GM12878 (cell line): ENCODE measurements around the gene CNGB1. TPM values are rescaled to one million over a fixed set of nuclear protein-coding genes. Genes with fewer than 3 reads are reported as not detected.

Experiments used
- ATAC-seq: fragments of 200-7000 bp; cut with Tn5 transposase; 3 replicates; pipeline ENCODE4 v1.9.1; 2020; ENCODE audit warnings: mild to moderate bottlenecking, moderate library complexity
- BruUV-seq: library from RNA; stranded (reverse); fragments of 400-500 nt; replicated peaks from 2 replicates; lab custom pipeline; 2021; lab: Mats Ljungman, UMichigan
- CTCF ChIA-PET: fragments of 300-600 bp; sonication (Branson Sonifier 250); formaldehyde crosslinking; extraction: SDS; loops from one replicate; lab custom pipeline; 2021; ENCODE audit warnings: inconsistent platforms; lab: Yijun Ruan, JAX
- POLR2A ChIA-PET: fragments of 350-600 bp; formaldehyde crosslinking; extraction: SDS; loops from one replicate; lab custom pipeline; 2021; ENCODE audit warnings: inconsistent platforms; lab: Charles Lee
- RAD21 ChIA-PET: fragments of 300-600 bp; sonication (Branson Sonifier 250); formaldehyde crosslinking; loops from one replicate; lab custom pipeline; 2023; ENCODE audit warnings: antibody characterized with exemption; ENCODE audit not compliant: unreplicated experiment; lab: Charles Lee
- SMC1A ChIA-PET: fragments of 300-600 bp; sonication (Branson Sonifier 250); formaldehyde crosslinking; loops from one replicate; lab custom pipeline; 2023; ENCODE audit not compliant: unreplicated experiment, uncharacterized antibody; lab: Charles Lee
- DNase-seq: peaks from one replicate; pipeline ENCODE4 v3.0.0-alpha.2; 2011; ENCODE audit warnings: low read depth, low spot score
- FAIRE-seq: peaks from 3 replicates; lab custom pipeline; 2011; peaks lifted over from hg19 to GRCh38; lab: Jason Lieb, UNC
- H2AFZ ChIP-seq: 2 replicates; pipeline ENCODE4 v1.6.0; 2011; ENCODE audit warnings: low read depth, low read length, control low read depth; ENCODE audit not compliant: control insufficient read depth
- H3K27ac ChIP-seq: 2 replicates; pipeline ENCODE4 v1.5.1; 2011; ENCODE audit warnings: control low read depth; ENCODE audit not compliant: control insufficient read depth, insufficient read depth
- H3K27me3 ChIP-seq, 2 experiments: replicated peaks in 1 of 2; 2 replicates each; pipeline versions ENCODE4 v1.6.0 to v1.6.1; 2011; ENCODE audit warnings: low read length in 1 of 2; ENCODE audit not compliant: control insufficient read depth in 2 of 2, insufficient read depth in 2 of 2
- H3K36me3 ChIP-seq, 2 experiments: 2 replicates each; pipeline ENCODE4 v1.5.1; 2011; ENCODE audit warnings: low read length in 1 of 2; ENCODE audit not compliant: control insufficient read depth in 2 of 2, insufficient read depth in 2 of 2
- H3K4me1 ChIP-seq: 2 replicates; pipeline ENCODE4 v1.6.1; 2011; ENCODE audit warnings: mild to moderate bottlenecking, low read length, moderate library complexity, mixed read lengths; ENCODE audit not compliant: control insufficient read depth, insufficient read depth
- H3K4me2 ChIP-seq: 2 replicates; pipeline ENCODE4 v1.6.0; 2011; ENCODE audit warnings: control low read depth; ENCODE audit not compliant: control insufficient read depth, insufficient read depth
- H3K4me3 ChIP-seq: fragments of 200-600 bp; sonication (generic); 2 replicates; pipeline ENCODE4 v1.5.1; 2016
- H3K79me2 ChIP-seq: 2 replicates; pipeline ENCODE4 v1.6.0; 2011; ENCODE audit warnings: low read length; ENCODE audit not compliant: control insufficient read depth, insufficient read depth
- H3K9ac ChIP-seq: 2 replicates; pipeline ENCODE4 v1.8.0; 2011; ENCODE audit warnings: low read length, control low read depth, mixed read lengths; ENCODE audit not compliant: control insufficient read depth, insufficient read depth
- H3K9me3 ChIP-seq: replicated peaks from 3 replicates; pipeline ENCODE4 v1.5.1; 2011; ENCODE audit warnings: mild to moderate bottlenecking, low read length; ENCODE audit not compliant: control insufficient read depth, insufficient read depth
- H4K20me1 ChIP-seq: 2 replicates; pipeline ENCODE4 v1.6.0; 2011; ENCODE audit not compliant: control insufficient read depth, insufficient read depth
- ATF3 ChIP-seq: IDR thresholded peaks from 2 replicates; pipeline ENCODE4 v1.6.1; 2011; ENCODE audit warnings: low read depth, mild to moderate bottlenecking, low read length, moderate library complexity, borderline replicate concordance; ENCODE audit errors: extremely low read depth
- BACH1 ChIP-seq: fragments of 450-650 bp; IDR thresholded peaks from 2 replicates; pipeline ENCODE4 v1.6.1; 2017; ENCODE audit warnings: mild to moderate bottlenecking, borderline replicate concordance
- BCL11A ChIP-seq: IDR thresholded peaks from 2 replicates; pipeline ENCODE4 v1.6.1; 2011; ENCODE audit warnings: low read depth, low read length
- CHD1 ChIP-seq: IDR thresholded peaks from 2 replicates; pipeline ENCODE4 v1.6.1; 2012; ENCODE audit warnings: low read depth, low read length, improper control_type of control experiment
- DPF2 ChIP-seq: fragments of 450-650 bp; IDR thresholded peaks from 2 replicates; pipeline ENCODE4 v1.6.1; 2017; ENCODE audit warnings: mild to moderate bottlenecking
- ESRRA ChIP-seq: IDR thresholded peaks from 2 replicates; pipeline ENCODE4 v1.6.1; 2012; ENCODE audit warnings: mild to moderate bottlenecking, low read length, improper control_type of control experiment
- EZH2 ChIP-seq: IDR thresholded peaks from 2 replicates; pipeline ENCODE4 v1.6.1; 2012; ENCODE audit warnings: low read depth, mild to moderate bottlenecking, control low read depth, inconsistent platforms, low read length, borderline replicate concordance; ENCODE audit not compliant: control insufficient read depth
- FOXK2 ChIP-seq: fragments of 450-650 bp; IDR thresholded peaks from 2 replicates; pipeline ENCODE4 v1.6.1; 2017; ENCODE audit warnings: mild to moderate bottlenecking, moderate library complexity
- HCFC1 ChIP-seq: fragments of 150-350 bp; IDR thresholded peaks from 2 replicates; pipeline ENCODE4 v1.6.1; 2014; ENCODE audit warnings: low read length
- HDAC2 ChIP-seq: fragments of 200-600 bp; sonication (generic); IDR thresholded peaks from 2 replicates; pipeline ENCODE4 v1.6.1; 2017
- HDGF ChIP-seq: fragments of 450-650 bp; IDR thresholded peaks from 2 replicates; pipeline ENCODE4 v1.6.1; 2016; ENCODE audit warnings: antibody characterized with exemption
- IRF3 ChIP-seq: fragments of 450-650 bp; IDR thresholded peaks from 2 replicates; pipeline ENCODE4 v1.6.1; 2014; ENCODE audit warnings: mild to moderate bottlenecking
- KAT2A ChIP-seq: conservative IDR thresholded peaks from 2 replicates; pipeline ENCODE4 v1.6.1; 2011; ENCODE audit warnings: low read depth, low read length; ENCODE audit not compliant: control insufficient read depth
- PAX5 ChIP-seq: IDR thresholded peaks from 2 replicates; pipeline ENCODE4 v1.6.1; 2011; ENCODE audit warnings: low read depth, low read length, borderline replicate concordance
- POLR2AphosphoS5 ChIP-seq: IDR thresholded peaks from 2 replicates; pipeline ENCODE4 v1.6.1; 2011; ENCODE audit warnings: mild to moderate bottlenecking, low read length, inconsistent platforms
- RAD21 ChIP-seq: IDR thresholded peaks from 2 replicates; pipeline ENCODE4 v1.6.1; 2011; ENCODE audit warnings: mild to moderate bottlenecking, low read depth, low read length, moderate library complexity; ENCODE audit not compliant: insufficient read depth
- RB1 ChIP-seq: fragments of 450-650 bp; formaldehyde crosslinking; IDR thresholded peaks from 2 replicates; pipeline ENCODE4 v1.6.1; 2017; ENCODE audit warnings: mild to moderate bottlenecking, borderline replicate concordance
- SIX5 ChIP-seq: IDR thresholded peaks from 2 replicates; pipeline ENCODE4 v1.6.1; 2011; ENCODE audit warnings: mild to moderate bottlenecking, low read depth, low read length, moderate library complexity; ENCODE audit not compliant: severe bottlenecking
- ZNF24 ChIP-seq: fragments of 450-650 bp; IDR thresholded peaks from 2 replicates; pipeline ENCODE4 v1.6.1; 2017; ENCODE audit warnings: antibody characterized with exemption, mild to moderate bottlenecking
- WGBS: methylation state at CpG from one replicate; pipeline ENCODE4 v1.1.6; 2016; ENCODE audit warnings: low lambda C conversion rate; ENCODE audit not compliant: insufficient replicate concordance, insufficient coverage; ENCODE audit errors: missing lambda C conversion rate; 5-methylcytosine and 5-hydroxymethylcytosine counted together
- in situ Hi-C: fragments of 300-500 bp; cut with MboI; formaldehyde crosslinking; loops from 9 replicates; pipeline ENCODE4 v1.14.3; 2018; ENCODE audit warnings: mixed read lengths
- intact Hi-C: fragments of 100-400 bp; cut with micrococcal nuclease; formaldehyde crosslinking; loops from one replicate; pipeline ENCODE4 v1.14.2; 2022; ENCODE audit not compliant: unreplicated experiment
- polyA plus RNA-seq, 11 experiments: library from polyadenylated mRNA; depleted of rRNA in 4 of 11; unstranded in 6 of 11; stranded (reverse) in 5 of 11; fragments of >200 nt; fragmentation: Nextera tagmentation in 4 of 11; fragmentation: Illumina TruSeq in 1 of 11; extraction: Ambion mirVana in 4 of 11; extraction: Trizol in 1 of 11; gene quantifications; 1 replicate in 1 of 11; 2 replicates in 10 of 11; pipeline versions ENCODE4 v1.2.1 to v1.2.3, GENCODE V29; 2011 to 2016; ENCODE audit warnings: inconsistent platforms in 2 of 11, missing spikeins in 2 of 11, low read depth in 1 of 11
- total RNA-seq, 4 experiments: library from RNA; depleted of rRNA in 3 of 4; stranded (reverse); fragments of >200 nt in 3 of 4; fragmentation: Illumina TruSeq in 1 of 4; extraction: Trizol in 1 of 4; gene quantifications; 2 replicates each; pipeline versions ENCODE4 v1.2.1 to v1.2.3, GENCODE V29; 2013 to 2021

CNGB1 gene
- total and polyA plus RNA-seq, 10 of the 15 experiments (the other 5 are each of a cell fraction or from before 2014, with no cell fraction given), result 0.03 TPM; not detected in 9

DNA sequence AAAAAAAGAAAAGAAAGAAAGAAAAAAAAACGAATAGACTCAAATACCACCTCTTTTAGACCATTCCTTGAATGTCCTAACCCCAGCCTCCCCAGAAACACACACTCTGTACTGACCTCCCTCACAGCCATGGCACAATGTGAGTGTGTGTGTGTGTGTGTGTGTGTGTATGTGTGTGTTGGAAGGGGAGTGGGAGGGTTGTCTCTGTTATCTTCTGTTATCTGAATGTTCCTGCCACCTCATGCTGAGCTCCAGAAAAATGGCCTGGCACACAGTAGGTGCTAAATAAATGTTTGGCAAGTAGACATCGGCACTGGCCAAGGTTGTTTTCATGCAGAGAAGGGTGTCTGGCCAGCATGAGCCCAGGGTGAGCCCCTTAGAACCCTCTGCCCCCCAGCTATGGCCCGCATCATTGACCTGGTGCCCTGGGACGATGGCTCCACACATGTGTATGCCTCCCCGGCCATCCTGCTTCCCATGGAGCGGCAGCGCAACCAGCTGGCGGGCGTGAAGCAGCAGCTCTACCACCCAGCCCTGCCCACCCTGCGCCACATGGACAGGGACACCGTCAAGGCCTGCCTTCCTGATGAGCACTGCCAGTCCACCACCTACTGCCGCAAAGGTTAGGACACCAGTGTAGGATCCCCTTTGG lies 6.6 kb upstream of the CNGB1 start:
- CTCF ChIA-PET, result interaction anchor here (0.6 kb wide), 1 partner anchor 78 kb away, joined by 3 read pairs; no protein-coding TSS in a partner anchor
- in situ Hi-C loops, result no loop called here

DNA sequence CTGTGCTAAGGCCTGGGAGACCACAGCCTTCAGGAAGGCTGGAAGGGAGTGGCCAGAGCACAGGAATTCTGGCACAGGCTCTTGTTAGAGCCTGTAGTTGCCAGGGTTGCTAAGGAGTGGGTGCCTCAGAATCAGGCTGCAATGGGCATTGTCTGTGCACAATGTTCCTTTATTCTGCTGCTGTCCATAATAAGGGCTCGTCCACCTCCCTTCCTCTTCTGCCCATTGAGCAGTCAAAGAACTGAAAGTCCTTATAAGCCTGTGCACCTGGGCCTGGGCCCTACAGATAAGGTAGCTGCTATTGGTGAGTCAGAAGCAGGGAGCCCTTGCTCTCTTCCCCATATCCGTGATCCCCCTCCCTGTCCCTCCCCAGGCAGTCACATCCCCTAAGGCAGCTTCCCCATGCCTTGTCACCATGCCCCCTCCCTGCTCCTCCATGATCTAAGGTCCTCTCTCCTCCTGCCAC lies 5.4 kb upstream of the CNGB1 start:
- no peak overlapping the region for H3K9ac ChIP-seq

More for the DNA sequence above, 6.6 kb upstream of the CNGB1 start:
- no peaks in the 10 kb centered on the region for H4K20me1 ChIP-seq
- H3K27me3 ChIP-seq, result no peaks in the 10 kb centered on the region; a peak in 1 of 4 replicates
- ATAC-seq (no peak), DNase-seq (no peak), FAIRE-seq (no peak)
- RAD21 ChIA-PET, result no interaction called here
- no peak overlapping the region for H3K4me3 ChIP-seq
- no peak overlapping the region for H3K27ac ChIP-seq
- no peak overlapping the region for H3K4me2 ChIP-seq
- H3K9ac ChIP-seq, result no peak overlapping the region
- H3K4me1 ChIP-seq, result no peaks in the 10 kb centered on the region
- H3K36me3 ChIP-seq, result no peaks in the 10 kb centered on the region
- no peaks in the 10 kb centered on the region for H3K9me3 ChIP-seq
- POLR2A ChIA-PET, result no interaction called here
- 56% methylated on average over 12 of the region's 12 CpGs for WGBS
- SMC1A ChIA-PET, result no interaction called here
- intact Hi-C loops, result no loop called here
- no peaks in the 10 kb centered on the region for H3K79me2 ChIP-seq
- H2AFZ ChIP-seq, result no peak overlapping the region
- TF ChIP-seq EZH2 (no peak), RAD21 (0 out of 2 replicates have a peak, but pooled peaks have one; percentile 6)
- BruUV-seq, result no TSS peak

More for the DNA sequence above, 5.4 kb upstream of the CNGB1 start:
- ATAC-seq (no peak; the same call in 2 of the 3 replicates), DNase-seq (no peak)
- intact Hi-C loops, result no loop called here
- Histone ChIP-seq H3K27me3 (peaks cover 0 to 3% of the 10 kb centered on the region in 2 experiments; a peak in 2 of 4 replicates), H3K4me2 (no peak overlapping the region), H3K27ac (no peak overlapping the region), H3K79me2 (no peaks in the 10 kb centered on the region), H3K4me3 (no peak overlapping the region), H4K20me1 (no peaks in the 10 kb centered on the region), H3K36me3 (no peaks in the 10 kb centered on the region), H3K9me3 (no peaks in the 10 kb centered on the region)
- ChIA-PET CTCF (no interaction called here), SMC1A (no interaction called here), RAD21 (no interaction called here), POLR2A (no interaction called here)
- 30% methylated on average over 2 of the region's 2 CpGs for WGBS
- TF ChIP-seq ESRRA (no peak), HDGF (no peak), CHD1 (no peak), ZNF24 (no peak), POLR2AphosphoS5 (no peak), HCFC1 (no peak), HDAC2 (no peak), DPF2 (no peak), RB1 (no peak), PAX5 (no peak), FOXK2 (no peak), KAT2A (no peak), ATF3 (no peak), BACH1 (no peak), SIX5 (no peak), IRF3 (no peak), BCL11A (no peak)
- TF ChIP-seq, all 136 proteins: peak for 0
- in situ Hi-C loops, result no loop called here
- BruUV-seq, result no TSS peak
- H3K4me1 ChIP-seq, result no peaks in the 10 kb centered on the region
- no peak overlapping the region for H2AFZ ChIP-seq
- no peak for FAIRE-seq
